Calu3 (cell line): ENCODE results near the gene LTC4S. TPM values are rescaled to one million over a fixed set of nuclear protein-coding genes. Genes with fewer than 3 reads are reported as not detected.

Source experiments
- BruUV-seq: library from RNA; stranded (reverse); fragments of 400-500 nt; replicated peaks from 2 replicates; lab custom pipeline; 2021; lab: Mats Ljungman, UMichigan
- CTCF ChIA-PET: fragments of 300-600 bp; sonication (Branson Sonifier 250); formaldehyde crosslinking; loops from one replicate; lab custom pipeline; 2022; ENCODE audit warnings: antibody characterized with exemption; lab: Charles Lee
- DNase-seq: peaks from one replicate; pipeline ENCODE4 v3.0.0; 2022
- H3K27ac Mint-ChIP-seq: one replicate; pipeline ENCODE4 v1.8.0; 2022; ENCODE audit warnings: mixed read lengths; ENCODE audit not compliant: unreplicated experiment
- H3K27me3 Mint-ChIP-seq: one replicate; pipeline ENCODE4 v1.8.0; 2022; ENCODE audit warnings: mixed read lengths; ENCODE audit not compliant: unreplicated experiment
- H3K36me3 Mint-ChIP-seq: one replicate; pipeline ENCODE4 v1.8.0; 2022; ENCODE audit warnings: mild to moderate bottlenecking, moderate library complexity, mixed read lengths; ENCODE audit not compliant: insufficient read depth, unreplicated experiment
- H3K4me1 Mint-ChIP-seq: one replicate; pipeline ENCODE4 v1.8.0; 2022; ENCODE audit warnings: mild to moderate bottlenecking, low read depth, mixed read lengths; ENCODE audit not compliant: unreplicated experiment
- H3K4me3 Mint-ChIP-seq: one replicate; pipeline ENCODE4 v1.8.0; 2022; ENCODE audit warnings: mild to moderate bottlenecking, low read depth, moderate library complexity, mixed read lengths; ENCODE audit not compliant: unreplicated experiment
- H3K9me3 Mint-ChIP-seq: one replicate; pipeline ENCODE4 v1.8.0; 2022; ENCODE audit warnings: low read depth, mixed read lengths; ENCODE audit not compliant: unreplicated experiment
- intact Hi-C: fragments of 100-400 bp; cut with micrococcal nuclease; formaldehyde crosslinking; loops from one replicate; pipeline ENCODE4 v1.10.0; 2022; ENCODE audit not compliant: unreplicated experiment
- total RNA-seq: library from RNA; stranded (reverse); gene quantifications from 2 replicates; pipeline ENCODE4 v1.2.3, GENCODE V29; 2022
- TF ChIP-seq, protein P1 (sequence below): fragments of 200-600 bp; IDR thresholded peaks from one replicate; pipeline ENCODE4 v1.8.0; 2022; ENCODE audit warnings: antibody characterized with exemption; ENCODE audit not compliant: unreplicated experiment

Gene LTC4S
- total RNA-seq, 1 experiment from 2014 or later, result 4.9 TPM

- Mint-ChIP-seq H3K36me3 (peaks cover 82% of the 10 kb centered on the region), H3K9me3 (no peaks in the 10 kb centered on the region), H3K4me1 (peaks cover 14% of the 10 kb centered on the region), H3K27me3 (no peaks in the 10 kb centered on the region), H3K27ac (no peak overlapping the region), H3K4me3 (no peak overlapping the region)
- intact Hi-C loops, result no loop called here
- no TSS peak for BruUV-seq
- CTCF ChIA-PET, result no interaction called here
- TF ChIP-seq, protein P1, sequence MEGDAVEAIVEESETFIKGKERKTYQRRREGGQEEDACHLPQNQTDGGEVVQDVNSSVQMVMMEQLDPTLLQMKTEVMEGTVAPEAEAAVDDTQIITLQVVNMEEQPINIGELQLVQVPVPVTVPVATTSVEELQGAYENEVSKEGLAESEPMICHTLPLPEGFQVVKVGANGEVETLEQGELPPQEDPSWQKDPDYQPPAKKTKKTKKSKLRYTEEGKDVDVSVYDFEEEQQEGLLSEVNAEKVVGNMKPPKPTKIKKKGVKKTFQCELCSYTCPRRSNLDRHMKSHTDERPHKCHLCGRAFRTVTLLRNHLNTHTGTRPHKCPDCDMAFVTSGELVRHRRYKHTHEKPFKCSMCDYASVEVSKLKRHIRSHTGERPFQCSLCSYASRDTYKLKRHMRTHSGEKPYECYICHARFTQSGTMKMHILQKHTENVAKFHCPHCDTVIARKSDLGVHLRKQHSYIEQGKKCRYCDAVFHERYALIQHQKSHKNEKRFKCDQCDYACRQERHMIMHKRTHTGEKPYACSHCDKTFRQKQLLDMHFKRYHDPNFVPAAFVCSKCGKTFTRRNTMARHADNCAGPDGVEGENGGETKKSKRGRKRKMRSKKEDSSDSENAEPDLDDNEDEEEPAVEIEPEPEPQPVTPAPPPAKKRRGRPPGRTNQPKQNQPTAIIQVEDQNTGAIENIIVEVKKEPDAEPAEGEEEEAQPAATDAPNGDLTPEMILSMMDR, result no peak
- DNase-seq, result no peak
Observed at GRCh38 chr5:179814090-179814489, 20.3 kb downstream of the LTC4S start.

- no TSS peak for BruUV-seq
- peaks cover 24% of the 10 kb centered on the region for H3K4me1 Mint-ChIP-seq
- peaks cover 87% of the 10 kb centered on the region for H3K36me3 Mint-ChIP-seq
- CTCF ChIA-PET, result interaction anchor here (1.1 kb wide), 1 partner anchor 7 kb away, joined by 3 read pairs; no protein-coding TSS in a partner anchor
- H3K4me3 Mint-ChIP-seq, result no peak overlapping the region
- DNase-seq, result no peak
- TF ChIP-seq, protein P1, result no peak
- H3K27me3 Mint-ChIP-seq, result no peaks in the 10 kb centered on the region
- no peaks in the 10 kb centered on the region for H3K9me3 Mint-ChIP-seq
- intact Hi-C loops, result no loop called here
- H3K27ac Mint-ChIP-seq, result peak overlapping the region; percentile 50
Observed at GRCh38 chr5:179815491-179816249, 21.9 kb downstream of the LTC4S start.

DNA sequence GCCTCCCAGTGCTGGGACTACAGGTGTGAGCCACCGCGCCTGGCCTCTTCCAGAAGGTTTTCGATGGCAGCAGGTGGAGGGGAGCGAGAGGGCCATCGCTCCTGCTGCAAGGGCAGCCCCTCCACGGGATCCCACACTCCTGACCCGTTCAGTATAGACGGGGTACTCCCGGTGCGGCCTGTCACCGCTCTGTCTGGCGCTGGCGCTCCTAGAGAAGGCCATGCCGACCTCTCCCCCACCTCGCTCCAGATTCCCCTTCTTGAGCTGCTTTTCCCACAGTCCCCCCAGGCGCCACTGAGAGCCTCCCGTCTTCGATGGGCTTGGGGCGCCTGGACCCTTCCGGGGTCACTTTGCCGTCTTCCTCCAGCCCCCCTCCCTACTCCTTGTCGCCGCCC, 22.6 kb downstream of the LTC4S start:
- H3K27me3 Mint-ChIP-seq, result no peaks in the 10 kb centered on the region
- no peaks in the 10 kb centered on the region for H3K9me3 Mint-ChIP-seq
- no peak for DNase-seq
- BruUV-seq, result no TSS peak
- intact Hi-C loops, result no loop called here
- H3K27ac Mint-ChIP-seq, result no peak overlapping the region
- CTCF ChIA-PET, result interaction anchor here (1.1 kb wide), 1 partner anchor 8 kb away, joined by 3 read pairs; no protein-coding TSS in a partner anchor
- H3K4me3 Mint-ChIP-seq, result no peak overlapping the region
- TF ChIP-seq, protein P1, result no peak
- peaks cover 87% of the 10 kb centered on the region for H3K36me3 Mint-ChIP-seq
- H3K4me1 Mint-ChIP-seq, result peaks cover 24% of the 10 kb centered on the region

DNA sequence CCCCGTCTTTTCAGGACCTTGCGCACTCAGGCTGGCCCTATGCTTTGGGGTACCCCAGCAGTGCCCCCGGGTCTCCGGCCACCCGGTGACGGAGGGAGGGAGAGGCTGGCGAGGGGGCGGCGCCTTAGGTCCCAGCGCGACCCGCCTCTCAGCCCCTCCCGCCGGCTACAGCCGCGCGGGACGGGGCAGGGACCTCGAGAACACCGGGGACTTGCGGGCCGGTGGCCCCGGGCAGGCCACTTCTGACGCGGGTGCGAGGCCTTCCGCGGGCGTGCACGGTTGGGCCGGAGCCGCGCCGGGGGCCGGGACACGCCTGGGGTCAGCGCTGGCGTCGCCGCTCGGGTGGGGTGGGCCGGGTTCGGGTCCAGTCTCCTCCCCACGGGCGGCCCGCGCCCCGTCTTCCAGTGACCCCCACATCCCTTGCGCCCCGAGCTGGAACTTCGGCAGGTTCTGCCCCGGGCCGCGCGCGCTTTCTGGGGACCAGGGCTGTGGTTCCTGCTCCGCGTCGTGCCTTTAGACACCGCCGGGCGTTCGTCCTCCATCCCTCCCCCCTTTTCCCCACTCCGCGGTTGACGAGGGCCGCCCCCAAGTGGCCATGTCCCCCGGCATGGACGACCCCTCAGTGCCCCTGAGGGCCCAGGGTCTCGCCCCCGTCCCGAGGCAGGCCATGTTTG, 23.1 kb downstream of the LTC4S start:
- H3K4me3 Mint-ChIP-seq, result no peak overlapping the region
- BruUV-seq, result no TSS peak
- CTCF ChIA-PET, result interaction anchor here (1.1 kb wide), 1 partner anchor 8 kb away, joined by 3 read pairs; no protein-coding TSS in a partner anchor
- no peak for DNase-seq
- H3K36me3 Mint-ChIP-seq, result peaks cover 87% of the 10 kb centered on the region
- H3K9me3 Mint-ChIP-seq, result no peaks in the 10 kb centered on the region
- H3K27ac Mint-ChIP-seq, result peak overlapping the region; percentile 96
- TF ChIP-seq, protein P1, result no peak
- intact Hi-C loops, result no loop called here
- H3K27me3 Mint-ChIP-seq, result no peaks in the 10 kb centered on the region
- H3K4me1 Mint-ChIP-seq, result peaks cover 24% of the 10 kb centered on the region
